ENCODE results near the gene TRIM25.

Gene TRIM25

GRCh38 chr17:56913867-56914580 is at the start of gene TRIM25:
TSS of gene TRIM25 (minus strand) at chr17:56914049. CDS start at chr17:56913988, 61 bp downstream.
- in situ Hi-C loops (cut with MboI; ENCODE audit: low sequenced_read_pairs), result no loop called here

GRCh38 chr17:56960596-56961538 is 47.0 kb upstream of the TRIM25 start, which contains the start of gene COIL:
TSS of gene COIL (minus strand) at chr17:56961050. CDS start at chr17:56961019, 31 bp downstream.
- in situ Hi-C loops (cut with MboI; ENCODE audit: low sequenced_read_pairs), result no loop called here

GRCh38 chr17:56956992-56957391 is 43.1 kb upstream of the TRIM25 start:
- in situ Hi-C loops (cut with MboI; ENCODE audit: low sequenced_read_pairs), result no loop called here

GRCh38 chr17:56949595-56949994 is 35.7 kb upstream of the TRIM25 start:
- in situ Hi-C loops (cut with MboI; ENCODE audit: low sequenced_read_pairs), result loop anchor here (25.0 kb wide), 1 partner anchor 362 kb away; the partner anchor contains the start of gene NOG

- in situ Hi-C loops (cut with MboI; ENCODE audit: low sequenced_read_pairs), result loop anchor here (25.0 kb wide), 1 partner anchor 361 kb away; the partner anchor contains the start of gene NOG
Measured at GRCh38 chr17:56948491-56948890, 34.6 kb upstream of the TRIM25 start.

GRCh38 chr17:56947741-56948140 is 33.9 kb upstream of the TRIM25 start:
- in situ Hi-C loops (cut with MboI; ENCODE audit: low sequenced_read_pairs), result loop anchor here (25.0 kb wide), 1 partner anchor 360 kb away; the partner anchor contains the start of gene NOG

GRCh38 chr17:56945938-56946505 is 32.2 kb upstream of the TRIM25 start:
- in situ Hi-C loops (cut with MboI; ENCODE audit: low sequenced_read_pairs), result loop anchor here (25.0 kb wide), 1 partner anchor 359 kb away; the partner anchor contains the start of gene NOG

GRCh38 chr17:56943505-56944125 is 29.8 kb upstream of the TRIM25 start:
- in situ Hi-C loops (cut with MboI; ENCODE audit: low sequenced_read_pairs), result loop anchor here (25.0 kb wide), 1 partner anchor 356 kb away; the partner anchor contains the start of gene NOG

- in situ Hi-C loops (cut with MboI; ENCODE audit: low sequenced_read_pairs), result loop anchor here (25.0 kb wide), 1 partner anchor 353 kb away; the partner anchor contains the start of gene NOG
Measured at GRCh38 chr17:56939869-56940484, 26.1 kb upstream of the TRIM25 start.

GRCh38 chr17:56938206-56938605 is 24.4 kb upstream of the TRIM25 start:
- in situ Hi-C loops (cut with MboI; ENCODE audit: low sequenced_read_pairs), result loop anchor here (25.0 kb wide), 1 partner anchor 351 kb away; the partner anchor contains the start of gene NOG

GRCh38 chr17:56937687-56938086 is 23.8 kb upstream of the TRIM25 start:
- in situ Hi-C loops (cut with MboI; ENCODE audit: low sequenced_read_pairs), result loop anchor here (25.0 kb wide), 1 partner anchor 350 kb away; the partner anchor contains the start of gene NOG

- in situ Hi-C loops (cut with MboI; ENCODE audit: low sequenced_read_pairs), result loop anchor here (25.0 kb wide), 1 partner anchor 350 kb away; the partner anchor contains the start of gene NOG
Measured at GRCh38 chr17:56936697-56937322, 23.0 kb upstream of the TRIM25 start.

GRCh38 chr17:56935461-56935860 is 21.6 kb upstream of the TRIM25 start:
- in situ Hi-C loops (cut with MboI; ENCODE audit: low sequenced_read_pairs), result loop anchor here (25.0 kb wide), 1 partner anchor 348 kb away; the partner anchor contains the start of gene NOG

- in situ Hi-C loops (cut with MboI; ENCODE audit: low sequenced_read_pairs), result loop anchor here (25.0 kb wide), 1 partner anchor 347 kb away; the partner anchor contains the start of gene NOG
Measured at GRCh38 chr17:56934280-56934679, 20.4 kb upstream of the TRIM25 start.

- in situ Hi-C loops (cut with MboI; ENCODE audit: low sequenced_read_pairs), result loop anchor here (25.0 kb wide), 1 partner anchor 347 kb away; the partner anchor contains the start of gene NOG
Measured at GRCh38 chr17:56933868-56934267, 20.0 kb upstream of the TRIM25 start.

GRCh38 chr17:56933151-56933745 is 19.4 kb upstream of the TRIM25 start:
- in situ Hi-C loops (cut with MboI; ENCODE audit: low sequenced_read_pairs), result loop anchor here (25.0 kb wide), 1 partner anchor 346 kb away; the partner anchor contains the start of gene NOG

- in situ Hi-C loops (cut with MboI; ENCODE audit: low sequenced_read_pairs), result loop anchor here (25.0 kb wide), 1 partner anchor 344 kb away; the partner anchor contains the start of gene NOG
Measured at GRCh38 chr17:56930739-56931337, 17.0 kb upstream of the TRIM25 start.
